Activated naive CD8-positive, alpha-beta T cell treated with anti-CD3 and anti-CD28 coated beads, Interleukin-2, amount 50 U/mL, for 24 hours (primary cell): ENCODE results near the gene SLC4A5.

Experiments used
- ATAC-seq: fragments of 150-1000 bp; cut with Tn5 transposase; one replicate; pipeline ENCODE4 v1.10.0; 2021
- DNase-seq: peaks from one replicate; pipeline ENCODE4 v3.0.0; 2021
- H3K27ac Mint-ChIP-seq: one replicate; pipeline ENCODE4 v1.8.0; 2021; ENCODE audit warnings: mild to moderate bottlenecking, mixed read lengths
- H3K27me3 Mint-ChIP-seq: one replicate; pipeline ENCODE4 v1.8.0; 2021; ENCODE audit warnings: mixed read lengths
- H3K36me3 Mint-ChIP-seq: one replicate; pipeline ENCODE4 v1.8.0; 2021; ENCODE audit warnings: low read depth, mixed read lengths
- H3K4me1 Mint-ChIP-seq: one replicate; pipeline ENCODE4 v1.8.0; 2021; ENCODE audit warnings: mixed read lengths
- H3K4me3 Mint-ChIP-seq: one replicate; pipeline ENCODE4 v1.8.0; 2021; ENCODE audit warnings: mild to moderate bottlenecking, moderate library complexity, mixed read lengths
- H3K9me3 Mint-ChIP-seq: one replicate; pipeline ENCODE4 v1.8.0; 2021; ENCODE audit warnings: mixed read lengths

The SLC4A5 gene

GRCh38 chr2:74313497-74313896 is 29.7 kb downstream of the SLC4A5 start:
- ATAC-seq = no peak
- no peaks in the 10 kb centered on the region for H3K36me3 Mint-ChIP-seq
- no peaks in the 10 kb centered on the region for H3K9me3 Mint-ChIP-seq
- no peak overlapping the region for H3K27ac Mint-ChIP-seq
- H3K4me3 Mint-ChIP-seq = no peak overlapping the region
- no peaks in the 10 kb centered on the region for H3K27me3 Mint-ChIP-seq
- no peak for DNase-seq
- no peaks in the 10 kb centered on the region for H3K4me1 Mint-ChIP-seq

- H3K36me3 Mint-ChIP-seq = no peaks in the 10 kb centered on the region
- H3K27ac Mint-ChIP-seq = no peak overlapping the region
- no peak overlapping the region for H3K4me3 Mint-ChIP-seq
- no peaks in the 10 kb centered on the region for H3K27me3 Mint-ChIP-seq
- H3K4me1 Mint-ChIP-seq = no peaks in the 10 kb centered on the region
- no peaks in the 10 kb centered on the region for H3K9me3 Mint-ChIP-seq
- ATAC-seq (no peak), DNase-seq (no peak)
Measured at GRCh38 chr2:74312913-74313312, 30.3 kb downstream of the SLC4A5 start.

GRCh38 chr2:74307720-74308119 is 35.5 kb downstream of the SLC4A5 start:
- Mint-ChIP-seq H3K27me3 (no peaks in the 10 kb centered on the region), H3K4me3 (no peak overlapping the region), H3K9me3 (no peaks in the 10 kb centered on the region), H3K36me3 (peaks cover 2% of the 10 kb centered on the region), H3K27ac (no peak overlapping the region), H3K4me1 (peaks cover 7% of the 10 kb centered on the region)
- ATAC-seq = no peak
- DNase-seq = no peak

GRCh38 chr2:74304332-74305148 is 38.7 kb downstream of the SLC4A5 start:
- no peak overlapping the region for H3K27ac Mint-ChIP-seq
- no peaks in the 10 kb centered on the region for H3K27me3 Mint-ChIP-seq
- H3K4me1 Mint-ChIP-seq = peaks cover 7% of the 10 kb centered on the region
- peak; percentile 92 for ATAC-seq
- peaks cover 2% of the 10 kb centered on the region for H3K36me3 Mint-ChIP-seq
- peak; percentile 13 for DNase-seq
- H3K9me3 Mint-ChIP-seq = no peaks in the 10 kb centered on the region
- no peak overlapping the region for H3K4me3 Mint-ChIP-seq

- Mint-ChIP-seq H3K27me3 (no peaks in the 10 kb centered on the region), H3K4me1 (peaks cover 7% of the 10 kb centered on the region), H3K4me3 (no peak overlapping the region), H3K36me3 (peaks cover 5% of the 10 kb centered on the region), H3K27ac (no peak overlapping the region), H3K9me3 (peaks cover 4% of the 10 kb centered on the region)
- DNase-seq (no peak), ATAC-seq (no peak)
Measured at GRCh38 chr2:74302865-74303264, 40.4 kb downstream of the SLC4A5 start.

GRCh38 chr2:74301262-74301661 is 42.0 kb downstream of the SLC4A5 start:
- no peaks in the 10 kb centered on the region for H3K27me3 Mint-ChIP-seq
- no peak for DNase-seq
- H3K27ac Mint-ChIP-seq = no peak overlapping the region

GRCh38 chr2:74300506-74300905 is 42.7 kb downstream of the SLC4A5 start:
- Mint-ChIP-seq H3K27me3 (no peaks in the 10 kb centered on the region), H3K27ac (no peak overlapping the region), H3K9me3 (peaks cover 4% of the 10 kb centered on the region), H3K36me3 (peaks cover 3% of the 10 kb centered on the region), H3K4me3 (no peak overlapping the region), H3K4me1 (peaks cover 7% of the 10 kb centered on the region)
- no peak for DNase-seq
- ATAC-seq = no peak

More at GRCh38 chr2:74301262-74301661, 42.0 kb downstream of the SLC4A5 start:
- H3K36me3 Mint-ChIP-seq = peaks cover 4% of the 10 kb centered on the region
- H3K9me3 Mint-ChIP-seq = peaks cover 4% of the 10 kb centered on the region
- peaks cover 7% of the 10 kb centered on the region for H3K4me1 Mint-ChIP-seq
- ATAC-seq = no peak
- no peak overlapping the region for H3K4me3 Mint-ChIP-seq

GRCh38 chr2:74297950-74298349 is 45.3 kb downstream of the SLC4A5 start:
- H3K36me3 Mint-ChIP-seq = peaks cover 9% of the 10 kb centered on the region
- no peak overlapping the region for H3K4me3 Mint-ChIP-seq
- H3K4me1 Mint-ChIP-seq = no peaks in the 10 kb centered on the region
- H3K27ac Mint-ChIP-seq = no peak overlapping the region
- H3K27me3 Mint-ChIP-seq = no peaks in the 10 kb centered on the region
- no peak for DNase-seq
- H3K9me3 Mint-ChIP-seq = peaks cover 4% of the 10 kb centered on the region
- no peak for ATAC-seq

- H3K27ac Mint-ChIP-seq = no peak overlapping the region
- H3K4me3 Mint-ChIP-seq = no peak overlapping the region
Measured at GRCh38 chr2:74297391-74297790, 45.8 kb downstream of the SLC4A5 start.

GRCh38 chr2:74293191-74293991 is 49.8 kb downstream of the SLC4A5 start:
- Mint-ChIP-seq H3K4me3 (no peak overlapping the region), H3K9me3 (no peaks in the 10 kb centered on the region), H3K4me1 (peaks cover 15% of the 10 kb centered on the region), H3K27me3 (no peaks in the 10 kb centered on the region), H3K27ac (peak overlapping the region; percentile 38), H3K36me3 (peaks cover 6% of the 10 kb centered on the region)
- DNase-seq (no peak), ATAC-seq (no peak)

More at GRCh38 chr2:74297391-74297790, 45.8 kb downstream of the SLC4A5 start:
- Mint-ChIP-seq H3K27me3 (no peaks in the 10 kb centered on the region), H3K36me3 (peaks cover 9% of the 10 kb centered on the region), H3K4me1 (no peaks in the 10 kb centered on the region), H3K9me3 (peaks cover 4% of the 10 kb centered on the region)
- DNase-seq = no peak
- no peak for ATAC-seq

- H3K36me3 Mint-ChIP-seq = peaks cover 6% of the 10 kb centered on the region
- H3K9me3 Mint-ChIP-seq = no peaks in the 10 kb centered on the region
- H3K27ac Mint-ChIP-seq = no peak overlapping the region
- ATAC-seq (no peak), DNase-seq (no peak)
- H3K4me1 Mint-ChIP-seq = peaks cover 15% of the 10 kb centered on the region
- H3K27me3 Mint-ChIP-seq = no peaks in the 10 kb centered on the region
- H3K4me3 Mint-ChIP-seq = no peak overlapping the region
Measured at GRCh38 chr2:74292751-74293150, 50.5 kb downstream of the SLC4A5 start.

- no peaks in the 10 kb centered on the region for H3K27me3 Mint-ChIP-seq
- H3K9me3 Mint-ChIP-seq = no peaks in the 10 kb centered on the region
- DNase-seq (no peak), ATAC-seq (no peak)
- peaks cover 6% of the 10 kb centered on the region for H3K36me3 Mint-ChIP-seq
- H3K4me3 Mint-ChIP-seq = no peak overlapping the region
- H3K27ac Mint-ChIP-seq = peak overlapping the region; percentile 32
- peaks cover 15% of the 10 kb centered on the region for H3K4me1 Mint-ChIP-seq
Measured at GRCh38 chr2:74291886-74292621, 51.2 kb downstream of the SLC4A5 start.

GRCh38 chr2:74291218-74291544 is 52.0 kb downstream of the SLC4A5 start:
- Mint-ChIP-seq H3K4me3 (no peak overlapping the region), H3K27me3 (no peaks in the 10 kb centered on the region), H3K9me3 (no peaks in the 10 kb centered on the region), H3K27ac (peak overlapping the region; percentile 67), H3K36me3 (peaks cover 6% of the 10 kb centered on the region), H3K4me1 (peaks cover 15% of the 10 kb centered on the region)
- DNase-seq (no peak), ATAC-seq (no peak)

GRCh38 chr2:74290466-74291217 is 52.6 kb downstream of the SLC4A5 start:
- peaks cover 15% of the 10 kb centered on the region for H3K4me1 Mint-ChIP-seq
- DNase-seq (peak; percentile 21), ATAC-seq (peak; percentile 30)
- no peak overlapping the region for H3K4me3 Mint-ChIP-seq
- H3K27ac Mint-ChIP-seq = peak overlapping the region; percentile 67
- H3K27me3 Mint-ChIP-seq = no peaks in the 10 kb centered on the region
- no peaks in the 10 kb centered on the region for H3K9me3 Mint-ChIP-seq
- H3K36me3 Mint-ChIP-seq = peaks cover 6% of the 10 kb centered on the region
